Smooth muscle cell (in vitro differentiated cells): ENCODE data around the gene PTTG1IP. TPM values are rescaled to one million over a fixed set of nuclear protein-coding genes. Genes with fewer than 3 reads are reported as not detected.

ENCODE experiments used
- DNase-seq: peaks from one replicate; lab custom pipeline; 2025; ENCODE audit not compliant: unreplicated experiment; lab: John Stamatoyannopoulos, UW
- H2AFZ ChIP-seq: fragments of 200-600 bp; sonication (generic); 2 replicates; pipeline ENCODE4 v1.6.0; 2016; ENCODE audit warnings: antibody characterized with exemption, low read depth, mild to moderate bottlenecking
- H3F3A ChIP-seq: fragments of 200-600 bp; sonication (generic); 2 replicates; pipeline ENCODE4 v1.6.0; 2017; ENCODE audit warnings: antibody characterized with exemption, low read depth
- H3K27ac ChIP-seq: fragments of 200-600 bp; sonication (generic); 2 replicates; pipeline ENCODE4 v1.5.1; 2016; ENCODE audit warnings: low read depth, mild to moderate bottlenecking
- H3K27me3 ChIP-seq: fragments of 200-600 bp; sonication (generic); 2 replicates; pipeline ENCODE4 v1.6.1; 2016; ENCODE audit warnings: low read depth, mild to moderate bottlenecking
- H3K36me3 ChIP-seq: fragments of 200-600 bp; sonication (generic); 2 replicates; pipeline ENCODE4 v1.5.1; 2016; ENCODE audit warnings: low read depth
- H3K4me1 ChIP-seq: fragments of 200-600 bp; sonication (generic); 2 replicates; pipeline ENCODE4 v1.5.1; 2016; ENCODE audit warnings: low read depth
- H3K4me2 ChIP-seq: fragments of 200-600 bp; sonication (generic); 2 replicates; pipeline ENCODE4 v1.6.0; 2016; ENCODE audit warnings: mild to moderate bottlenecking
- H3K4me3 ChIP-seq: fragments of 200-600 bp; sonication (generic); 2 replicates; pipeline ENCODE4 v1.5.1; 2016; ENCODE audit warnings: mild to moderate bottlenecking
- H3K79me2 ChIP-seq: fragments of 200-600 bp; sonication (generic); 2 replicates; pipeline ENCODE4 v1.6.0; 2016; ENCODE audit warnings: low read depth, mild to moderate bottlenecking
- H3K9ac ChIP-seq: fragments of 200-600 bp; sonication (generic); 2 replicates; pipeline ENCODE4 v1.6.0; 2016; ENCODE audit warnings: low read depth
- H3K9me3 ChIP-seq: fragments of 200-600 bp; sonication (generic); replicated peaks from 2 replicates; pipeline ENCODE4 v1.5.1; 2016; ENCODE audit warnings: low read depth
- H4K20me1 ChIP-seq: fragments of 200-600 bp; sonication (generic); 2 replicates; pipeline ENCODE4 v1.6.0; 2016; ENCODE audit warnings: low read depth
- WGBS: methylation state at CpG from one replicate; pipeline ENCODE4 v1.1.7; 2016; ENCODE audit warnings: low lambda C conversion rate; 5-methylcytosine and 5-hydroxymethylcytosine counted together
- polyA plus RNA-seq: library from polyadenylated mRNA; unstranded; fragments of >200 nt; fragmentation: Nextera tagmentation; extraction: Ambion mirVana; gene quantifications from 2 replicates; pipeline ENCODE4 v1.2.1, GENCODE V29; 2016
- total RNA-seq: library from RNA; depleted of rRNA; stranded (reverse); fragments of >200 nt; gene quantifications from 2 replicates; pipeline ENCODE4 v1.2.3, GENCODE V29; 2014
- TF ChIP-seq, protein P1 (sequence below): fragments of 200-600 bp; sonication (generic); IDR thresholded peaks from 2 replicates; pipeline ENCODE4 v1.5.1; 2017; ENCODE audit warnings: borderline replicate concordance, mild to moderate bottlenecking, antibody characterized with exemption; ENCODE audit not compliant: insufficient read depth, poor library complexity, severe bottlenecking

Gene PTTG1IP
- total and polyA plus RNA-seq, 2 experiments from 2014 or later: 331 to 340 TPM

DNA sequence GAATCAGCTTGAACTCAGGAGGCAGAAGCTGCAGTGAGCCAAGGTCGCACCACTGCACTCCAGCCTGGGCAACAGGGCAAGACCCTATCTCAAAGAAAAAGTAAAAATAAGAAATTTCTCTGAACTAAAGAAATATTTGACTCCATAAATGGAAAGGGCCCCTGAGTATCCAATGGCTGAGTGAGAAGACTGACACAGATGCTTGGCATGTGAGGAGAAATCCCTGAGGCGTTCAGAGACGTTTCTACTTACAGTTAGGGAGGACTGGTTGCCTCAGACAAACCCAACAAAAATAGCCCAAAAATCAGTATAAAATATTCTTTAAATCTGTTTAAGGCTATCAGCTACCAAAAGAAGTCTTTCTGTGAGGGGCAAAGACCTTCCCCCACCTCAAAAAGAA is 52.6 kb downstream of the PTTG1IP start:
- WGBS: 74% methylated on average over 3 of the region's 3 CpGs
- H4K20me1 ChIP-seq: peaks cover 17% of the 10 kb centered on the region
- TF ChIP-seq, protein P1, sequence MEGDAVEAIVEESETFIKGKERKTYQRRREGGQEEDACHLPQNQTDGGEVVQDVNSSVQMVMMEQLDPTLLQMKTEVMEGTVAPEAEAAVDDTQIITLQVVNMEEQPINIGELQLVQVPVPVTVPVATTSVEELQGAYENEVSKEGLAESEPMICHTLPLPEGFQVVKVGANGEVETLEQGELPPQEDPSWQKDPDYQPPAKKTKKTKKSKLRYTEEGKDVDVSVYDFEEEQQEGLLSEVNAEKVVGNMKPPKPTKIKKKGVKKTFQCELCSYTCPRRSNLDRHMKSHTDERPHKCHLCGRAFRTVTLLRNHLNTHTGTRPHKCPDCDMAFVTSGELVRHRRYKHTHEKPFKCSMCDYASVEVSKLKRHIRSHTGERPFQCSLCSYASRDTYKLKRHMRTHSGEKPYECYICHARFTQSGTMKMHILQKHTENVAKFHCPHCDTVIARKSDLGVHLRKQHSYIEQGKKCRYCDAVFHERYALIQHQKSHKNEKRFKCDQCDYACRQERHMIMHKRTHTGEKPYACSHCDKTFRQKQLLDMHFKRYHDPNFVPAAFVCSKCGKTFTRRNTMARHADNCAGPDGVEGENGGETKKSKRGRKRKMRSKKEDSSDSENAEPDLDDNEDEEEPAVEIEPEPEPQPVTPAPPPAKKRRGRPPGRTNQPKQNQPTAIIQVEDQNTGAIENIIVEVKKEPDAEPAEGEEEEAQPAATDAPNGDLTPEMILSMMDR: no peak
- no peak overlapping the region for H3K4me2 ChIP-seq
- no peaks in the 10 kb centered on the region for H3K27me3 ChIP-seq
- no peak overlapping the region for H3K27ac ChIP-seq
- no peak overlapping the region for H3K4me3 ChIP-seq
- no peak overlapping the region for H2AFZ ChIP-seq
- no peaks in the 10 kb centered on the region for H3K4me1 ChIP-seq
- H3K36me3 ChIP-seq: no peaks in the 10 kb centered on the region
- no peaks in the 10 kb centered on the region for H3F3A ChIP-seq
- peaks cover 12% of the 10 kb centered on the region for H3K79me2 ChIP-seq
- no peaks in the 10 kb centered on the region for H3K9me3 ChIP-seq
- DNase-seq: no peak
- H3K9ac ChIP-seq: no peak overlapping the region

DNA sequence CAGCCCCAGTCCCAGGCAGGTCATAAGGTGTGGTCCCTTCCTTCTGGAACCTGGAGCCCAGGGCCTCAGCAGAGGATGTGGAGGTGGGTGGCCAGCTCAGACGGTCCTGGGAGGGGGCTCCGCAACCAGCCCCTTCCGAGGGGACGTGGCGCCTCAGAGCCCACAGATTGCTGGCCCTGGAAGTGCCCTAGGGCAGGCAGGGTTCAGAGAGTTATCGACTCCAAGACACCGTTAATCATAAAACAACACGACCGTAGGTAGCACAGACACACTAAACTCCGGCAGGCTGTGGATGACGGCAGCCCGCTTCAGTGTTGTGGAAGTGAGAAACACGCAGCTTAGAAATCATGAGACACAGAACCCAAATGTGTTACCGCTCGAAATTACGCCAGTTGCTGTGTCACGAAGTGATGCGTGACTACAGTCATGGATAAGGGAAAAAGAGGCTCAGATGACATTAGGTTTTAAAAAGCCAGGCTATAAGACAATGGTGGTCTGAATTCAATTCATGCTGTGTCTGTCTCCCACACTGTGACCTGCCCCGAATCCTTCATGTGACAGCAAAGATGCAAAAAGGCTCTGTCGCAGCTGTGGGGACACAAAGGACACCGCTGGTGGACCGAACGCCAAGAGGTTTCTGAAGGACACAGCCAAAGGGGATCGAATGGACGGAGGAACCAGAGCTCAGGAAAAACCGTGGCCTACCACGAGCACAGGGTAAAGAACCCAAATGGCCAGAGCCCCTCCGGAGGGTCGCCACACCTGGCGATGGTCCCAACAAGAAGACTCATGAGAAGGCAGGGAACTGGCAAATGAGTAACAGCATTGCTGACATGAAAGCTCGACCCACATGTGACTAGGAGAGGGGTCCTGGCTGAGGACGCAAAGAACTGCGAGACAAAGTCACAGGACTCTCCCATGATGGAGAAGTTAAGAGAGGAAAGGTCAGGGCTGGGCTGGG is 53.9 kb downstream of the PTTG1IP start:
- TF ChIP-seq, protein P1: no peak
- H2AFZ ChIP-seq: no peak overlapping the region
- no peaks in the 10 kb centered on the region for H3K27me3 ChIP-seq
- H3K27ac ChIP-seq: no peak overlapping the region
- peaks cover 30% of the 10 kb centered on the region for H4K20me1 ChIP-seq
- no peaks in the 10 kb centered on the region for H3K4me1 ChIP-seq
- H3K9ac ChIP-seq: no peak overlapping the region
- no peak for DNase-seq
- WGBS: 98% methylated on average over 33 of the region's 33 CpGs
- H3K9me3 ChIP-seq: no peaks in the 10 kb centered on the region
- no peaks in the 10 kb centered on the region for H3F3A ChIP-seq
- no peaks in the 10 kb centered on the region for H3K36me3 ChIP-seq
- peaks cover 14% of the 10 kb centered on the region for H3K79me2 ChIP-seq
- H3K4me2 ChIP-seq: no peak overlapping the region
- no peak overlapping the region for H3K4me3 ChIP-seq

DNA sequence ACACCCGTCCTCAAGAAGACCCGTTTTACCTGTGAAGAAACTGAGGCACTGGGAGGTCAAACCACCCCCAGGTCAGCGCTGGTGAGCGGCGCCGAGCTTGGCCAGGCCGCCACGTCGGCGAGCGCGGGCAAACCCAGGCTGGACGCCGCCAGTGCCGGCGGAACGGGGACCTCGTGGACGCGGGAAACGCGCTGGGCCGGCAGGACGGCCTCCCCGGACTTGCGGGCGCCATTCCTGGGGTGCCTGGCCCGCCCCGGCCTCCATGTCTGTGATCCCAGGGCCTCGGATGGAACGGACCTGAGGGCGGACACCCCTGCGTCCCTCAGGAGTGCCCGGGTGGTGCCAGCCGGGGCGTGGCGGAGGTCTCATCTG is 54.9 kb downstream of the PTTG1IP start:
- 82% methylated on average over 35 of the region's 37 CpGs for WGBS
- TF ChIP-seq, protein P1: no peak
- Histone ChIP-seq H2AFZ (peak overlapping the region; percentile 86), H3K9me3 (no peaks in the 10 kb centered on the region), H3F3A (no peaks in the 10 kb centered on the region), H3K27ac (peak overlapping the region; percentile 81), H3K27me3 (no peaks in the 10 kb centered on the region), H3K79me2 (peaks cover 20% of the 10 kb centered on the region), H4K20me1 (peaks cover 39% of the 10 kb centered on the region), H3K9ac (peak overlapping the region; percentile 91), H3K36me3 (no peaks in the 10 kb centered on the region), H3K4me2 (peak overlapping the region; percentile 93), H3K4me3 (peak overlapping the region; percentile 91), H3K4me1 (no peaks in the 10 kb centered on the region)
- no peak for DNase-seq
